Hematopoietic multipotent progenitor cell treated with erythropoietin and hydrocortisone succinate and interleukin-3 and kit ligand, for 15 days (in vitro differentiated cells): ENCODE data around the gene KCNQ5.
"Not testable (repeated sequence)": the region's sequence is repeated elsewhere in the genome, so short reads cannot be mapped to it uniquely, and the experiment has no call there.

ENCODE experiments used
- DNase-seq: peaks from one replicate; pipeline ENCODE4 v3.0.0-alpha.2; 2015; ENCODE audit warnings: low spot score

KCNQ5 gene

DNA sequence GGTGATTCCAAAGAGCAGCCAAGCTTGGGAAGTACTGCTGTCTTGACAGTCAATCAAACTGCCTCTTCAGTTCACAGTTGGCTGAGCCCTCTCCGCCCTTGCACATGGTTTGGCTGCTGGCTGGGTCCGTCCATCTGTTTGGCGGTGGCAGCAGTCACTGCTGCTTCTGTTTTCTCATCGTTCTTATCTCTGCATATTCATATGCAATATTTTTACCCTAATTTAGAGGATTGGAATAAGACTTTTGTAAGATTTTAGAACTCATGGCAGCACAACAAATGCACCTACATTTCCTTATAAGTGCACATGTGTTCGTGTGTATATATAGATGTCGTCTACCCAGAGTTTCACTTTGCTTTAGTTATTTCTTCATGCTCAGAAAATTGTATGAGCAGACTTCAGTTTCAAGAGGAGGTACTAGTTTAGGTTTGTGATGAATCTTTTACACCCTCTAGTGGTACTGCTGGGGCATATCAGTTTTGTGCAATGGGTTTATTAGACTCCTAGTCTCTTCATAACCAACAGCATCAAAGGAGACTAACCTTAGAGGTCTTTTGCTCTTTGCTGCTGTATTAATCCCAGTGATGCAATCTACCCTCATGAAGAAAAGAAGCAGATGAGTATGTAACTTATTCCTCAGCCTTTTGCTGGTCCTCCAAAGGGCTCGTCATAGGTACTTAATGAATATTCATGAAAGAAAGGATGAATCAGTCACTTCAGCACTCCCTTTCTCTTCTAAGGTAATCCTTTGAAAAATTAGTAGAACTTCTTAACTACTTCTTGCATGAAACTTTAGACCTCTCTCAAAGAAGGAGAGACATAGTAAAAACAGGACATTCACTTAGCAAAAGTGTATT is 559.1 kb downstream of the KCNQ5 start:
- peak; percentile 6 for DNase-seq

DNA sequence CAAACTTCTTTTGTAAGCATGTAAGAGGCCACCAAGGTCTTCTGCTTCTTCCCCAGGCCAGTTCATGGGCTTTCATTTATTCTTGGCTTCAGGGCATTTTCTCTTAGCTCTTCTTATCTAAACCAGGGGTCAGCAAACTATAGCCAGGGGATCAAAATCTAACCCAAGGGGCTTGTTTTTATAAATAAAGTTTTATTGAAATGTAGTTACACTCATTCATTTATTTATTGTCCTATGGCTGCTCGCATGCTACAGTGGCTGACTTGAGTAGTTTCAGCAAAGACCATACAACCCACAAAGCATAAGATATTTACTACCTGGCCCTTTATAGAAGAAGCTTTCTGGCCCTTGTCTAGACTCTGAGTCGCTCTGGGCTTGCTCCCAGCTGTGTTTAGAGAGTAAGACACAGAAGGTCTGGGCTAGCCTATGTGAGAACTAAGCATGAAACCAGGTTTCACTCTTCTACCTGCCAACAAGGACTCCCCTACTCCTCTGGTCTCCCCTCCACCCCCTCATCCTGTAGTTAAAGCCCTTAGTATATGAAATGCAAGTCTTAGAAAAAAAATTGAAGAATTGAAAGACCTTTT is 560.2 kb downstream of the KCNQ5 start:
- no peak for DNase-seq

DNA sequence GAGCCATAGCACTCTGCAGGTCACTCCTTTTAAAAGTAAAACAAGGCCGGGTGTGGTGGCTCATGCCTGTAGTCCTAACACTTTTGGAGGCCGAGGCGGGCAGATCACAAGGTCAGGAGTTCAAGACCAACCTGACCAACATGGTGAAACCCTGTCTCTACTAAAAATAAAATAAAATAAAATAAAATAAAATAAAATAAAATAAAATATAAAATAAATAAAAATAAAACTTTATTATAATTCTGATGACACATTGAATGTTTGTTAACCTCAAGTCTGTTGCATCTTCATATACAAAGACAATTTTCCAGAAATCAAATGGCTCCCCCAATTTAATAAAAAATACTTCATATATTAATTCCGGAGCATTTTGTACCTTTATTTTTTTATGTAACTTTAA is 571.4 kb downstream of the KCNQ5 start:
- DNase-seq: not testable (repeated sequence)

DNA sequence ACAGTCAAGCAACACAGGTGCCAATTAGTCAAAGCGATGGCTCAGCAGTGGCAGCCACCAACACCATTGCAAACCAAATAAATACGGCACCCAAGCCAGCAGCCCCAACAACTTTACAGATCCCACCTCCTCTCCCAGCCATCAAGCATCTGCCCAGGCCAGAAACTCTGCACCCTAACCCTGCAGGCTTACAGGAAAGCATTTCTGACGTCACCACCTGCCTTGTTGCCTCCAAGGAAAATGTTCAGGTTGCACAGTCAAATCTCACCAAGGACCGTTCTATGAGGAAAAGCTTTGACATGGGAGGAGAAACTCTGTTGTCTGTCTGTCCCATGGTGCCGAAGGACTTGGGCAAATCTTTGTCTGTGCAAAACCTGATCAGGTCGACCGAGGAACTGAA is 572.9 kb downstream of the KCNQ5 start:
- DNase-seq: no peak

DNA sequence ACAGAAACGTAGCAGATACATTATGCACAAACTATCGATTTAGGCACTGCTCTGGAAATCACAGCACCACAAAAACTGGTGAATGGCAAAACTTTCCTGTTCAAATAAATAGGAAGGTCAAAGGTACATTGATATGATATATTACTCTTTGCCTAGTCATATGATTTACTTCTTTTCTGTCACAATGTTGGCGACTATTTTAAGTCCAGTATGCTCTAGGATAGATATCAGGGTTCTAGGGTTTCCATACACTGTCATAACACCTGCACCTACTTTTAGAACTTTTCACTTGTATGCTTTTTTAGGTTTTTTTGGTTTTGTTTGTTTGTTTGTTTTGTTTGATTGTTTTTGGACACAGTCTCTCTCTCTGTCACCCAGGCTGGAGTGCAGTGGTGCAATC is 578.4 kb downstream of the KCNQ5 start:
- DNase-seq: no peak

DNA sequence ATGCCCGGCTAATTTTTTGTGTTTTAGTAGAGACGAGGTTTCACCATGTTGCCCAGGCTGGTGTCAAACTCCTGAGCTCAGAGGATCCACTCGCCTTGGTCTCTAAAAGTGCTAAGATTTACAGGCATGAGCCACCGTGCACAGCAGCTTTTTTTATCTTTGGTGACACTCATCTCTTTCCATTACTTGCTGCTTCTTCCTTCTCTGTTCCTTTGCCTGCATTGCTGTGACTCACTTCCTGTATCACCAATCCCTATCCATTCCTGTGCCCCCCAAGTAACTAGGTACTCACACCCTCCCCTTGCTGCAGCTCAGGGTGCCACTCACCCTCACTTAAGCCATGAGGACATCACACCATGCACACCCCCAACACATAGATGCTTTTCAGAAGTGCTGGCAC is 578.9 kb downstream of the KCNQ5 start:
- DNase-seq: no peak

DNA sequence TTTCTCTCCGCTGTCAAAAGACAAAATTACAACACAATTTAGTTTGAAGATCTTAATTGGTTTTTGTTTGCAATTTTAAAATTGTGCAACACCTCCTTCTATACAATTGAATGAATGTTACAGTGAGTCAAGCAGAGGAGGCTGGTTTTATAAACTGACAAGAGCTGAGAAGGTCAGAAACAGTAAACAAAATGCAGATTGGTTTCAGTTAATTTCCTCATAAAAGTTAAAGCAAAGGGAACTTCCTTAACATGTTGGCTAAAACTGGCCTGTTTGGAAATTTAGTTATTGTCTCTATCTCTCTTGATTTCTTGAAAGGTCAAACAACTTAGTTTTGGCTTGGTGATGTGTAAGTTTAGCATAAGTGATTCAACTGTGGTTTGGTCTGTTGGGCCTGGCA is 581.2 kb downstream of the KCNQ5 start:
- DNase-seq: no peak

DNA sequence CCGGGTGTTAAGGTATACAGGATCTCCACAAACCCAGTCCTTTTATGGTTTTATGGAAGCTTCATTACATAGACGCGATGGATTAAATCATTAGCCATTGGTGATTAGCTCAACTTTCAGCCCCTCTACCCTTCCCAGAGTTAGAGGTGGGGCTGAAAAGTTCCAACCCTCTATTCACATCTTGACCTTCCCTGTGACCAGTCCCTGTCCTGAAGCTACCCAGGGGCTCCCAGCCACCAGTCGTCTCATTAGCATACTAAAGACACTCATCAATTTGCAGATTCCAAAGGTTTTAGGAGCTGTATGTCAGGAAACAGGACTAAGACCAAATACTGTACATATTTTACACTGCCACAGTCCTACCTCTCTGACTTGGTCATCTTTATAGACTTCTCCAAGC is 582.4 kb downstream of the KCNQ5 start:
- DNase-seq: no peak

DNA sequence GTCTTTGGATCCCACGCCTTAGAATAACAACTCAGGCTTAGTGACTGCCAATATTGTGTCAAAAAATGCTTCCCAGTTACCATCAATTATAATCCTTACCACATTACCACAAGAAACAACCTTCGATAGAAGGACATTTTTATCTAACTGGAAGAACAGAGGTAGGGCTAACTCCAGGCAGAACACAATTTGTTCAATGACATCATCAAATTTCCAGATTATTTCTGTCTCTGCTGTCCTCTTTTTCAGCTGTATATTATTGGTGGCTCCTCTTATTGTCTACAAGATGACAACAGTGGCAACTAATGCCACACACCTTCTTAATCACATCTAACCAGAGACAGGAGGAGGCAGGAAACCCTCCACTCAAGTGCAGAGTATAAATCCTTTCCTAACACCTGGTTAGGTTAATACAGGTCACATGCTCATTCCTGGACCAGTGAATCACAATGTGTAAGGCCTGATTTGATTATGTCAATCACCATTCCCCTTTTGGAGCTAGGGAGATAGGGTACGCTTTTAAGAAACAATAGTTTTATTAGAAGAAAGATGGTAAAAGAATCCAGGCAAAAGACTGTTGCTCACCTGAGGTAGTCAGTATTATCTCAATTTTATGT is 585.5 kb downstream of the KCNQ5 start:
- no peak for DNase-seq

DNA sequence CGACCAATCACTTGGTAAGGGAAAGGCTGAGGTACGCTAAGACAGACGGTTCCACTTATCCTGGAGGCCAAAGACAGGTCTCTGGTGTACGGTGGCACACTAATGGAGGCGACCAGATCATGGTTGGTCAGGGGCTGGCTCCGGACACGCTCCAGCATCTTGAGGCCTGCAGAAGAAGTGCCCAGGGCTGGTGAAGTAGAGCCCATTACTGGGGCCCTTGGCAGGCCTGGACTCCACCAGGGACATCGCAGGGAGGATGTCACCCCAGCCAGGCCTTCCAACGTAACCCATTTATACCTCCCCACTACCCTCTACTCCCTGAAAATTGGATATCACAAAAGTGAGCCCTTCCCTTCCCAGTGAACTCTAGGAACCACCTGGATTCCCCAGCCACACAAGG is 587.3 kb downstream of the KCNQ5 start:
- no peak for DNase-seq

DNA sequence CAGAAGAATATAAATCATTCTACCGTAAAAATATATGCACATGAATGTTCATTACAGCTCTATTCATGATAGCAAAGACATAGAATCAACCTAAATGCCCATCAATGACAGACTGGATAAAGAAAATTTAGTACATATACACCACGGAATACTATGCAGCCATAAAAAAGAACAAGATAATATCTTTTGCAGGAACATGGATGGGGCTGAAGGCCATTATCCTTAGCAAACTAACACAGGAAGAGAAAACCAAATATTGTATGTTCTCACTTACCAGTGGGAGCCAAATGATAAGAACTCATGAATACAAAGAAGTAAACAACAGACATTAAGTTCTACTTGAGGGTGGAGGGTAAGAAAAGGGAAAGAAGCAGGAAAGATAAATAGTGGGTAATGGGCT is 595.0 kb downstream of the KCNQ5 start:
- DNase-seq: no peak

DNA sequence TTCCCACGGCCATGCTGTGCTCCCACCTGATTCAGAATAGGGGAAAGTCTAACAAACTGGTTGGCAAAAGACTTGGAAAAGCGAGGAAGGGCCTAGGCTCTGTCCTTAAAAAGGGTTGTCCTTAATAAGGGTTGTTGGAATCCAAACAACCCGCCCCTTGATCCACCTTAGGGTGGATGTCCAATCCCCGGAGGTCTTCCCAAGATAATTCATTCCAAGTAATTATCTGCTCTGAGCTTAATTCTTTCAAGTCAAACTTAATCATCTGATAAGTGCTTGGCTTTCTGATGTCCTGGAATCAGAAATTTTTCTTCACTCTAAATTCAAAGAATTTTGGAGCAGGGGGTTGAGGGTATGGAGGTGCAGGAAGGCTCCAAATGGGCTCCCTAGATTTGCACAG is 603.5 kb downstream of the KCNQ5 start, which contains the start of gene KHDC1L:
Gene KHDC1L (minus strand): TSS at position 101 of the 400 bp plus-strand sequence. CDS start 88 bp downstream, at position 13.
- no peak for DNase-seq

DNA sequence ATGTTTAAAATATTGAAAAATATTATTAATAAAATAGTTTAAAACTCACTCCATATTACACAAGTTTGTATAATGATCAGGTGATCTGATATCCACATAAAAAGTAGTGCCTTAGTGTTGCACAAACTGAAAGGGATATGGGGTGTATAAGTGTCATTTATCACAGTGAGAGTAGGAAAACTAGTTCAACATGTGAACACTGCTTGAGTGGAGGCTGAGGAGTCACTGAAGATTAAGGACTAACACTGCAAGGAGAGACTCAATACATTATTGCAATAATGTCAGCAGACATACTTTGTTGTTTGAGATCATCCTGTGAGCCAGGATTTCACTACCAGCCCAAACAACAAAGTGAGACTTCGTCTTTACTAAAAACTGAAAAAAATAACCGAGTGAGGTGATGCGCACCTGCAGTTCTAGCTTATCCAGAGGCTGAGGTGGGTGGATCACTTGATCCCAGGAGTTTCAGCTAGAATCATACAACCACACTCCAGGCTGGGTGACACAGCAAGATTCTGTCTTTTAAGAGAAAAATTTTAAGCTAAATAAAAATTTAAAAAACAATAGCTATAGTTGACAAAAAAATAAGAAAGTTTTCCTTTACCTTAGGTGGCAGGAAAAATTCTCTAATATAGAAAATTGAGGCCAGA is 605.9 kb downstream of the KCNQ5 start:
- no peak for DNase-seq

DNA sequence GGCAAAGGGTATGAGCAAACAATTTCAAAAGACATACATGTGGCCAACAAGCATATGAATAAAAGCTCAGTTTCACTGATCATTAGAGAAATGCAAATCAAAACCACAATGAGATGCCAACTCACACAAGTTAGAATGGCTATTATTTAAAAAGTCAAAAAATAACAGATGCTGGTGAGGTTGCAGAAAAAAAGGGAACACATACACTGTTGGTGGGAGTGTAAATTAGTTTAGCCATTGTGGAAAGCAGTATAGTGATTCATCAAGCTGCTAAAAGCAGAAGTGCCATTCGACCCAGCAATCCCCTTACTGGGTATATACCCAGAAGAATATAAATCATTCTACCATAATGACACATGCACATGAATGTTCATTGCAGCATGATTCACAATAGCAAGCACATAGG is 610.1 kb downstream of the KCNQ5 start:
- DNase-seq: no peak

DNA sequence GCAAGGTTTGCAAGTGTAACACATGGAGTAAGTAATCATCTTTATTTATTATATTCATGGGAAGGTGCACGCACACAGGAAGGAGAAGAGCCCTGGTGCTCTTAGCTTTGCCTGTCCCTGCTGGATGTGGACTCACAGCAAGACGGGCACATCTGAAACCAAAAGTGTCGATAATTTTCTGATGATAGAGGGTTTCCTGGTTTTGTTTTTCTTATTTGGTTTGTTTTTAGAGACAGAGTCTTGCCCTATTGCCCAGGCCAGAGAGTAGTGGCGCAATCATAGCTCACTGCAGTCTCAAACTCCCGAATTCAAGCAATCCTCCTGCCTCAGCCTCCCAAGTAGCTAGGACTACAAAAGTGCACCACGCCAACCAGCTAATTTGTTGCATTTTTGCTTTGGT is 611.2 kb downstream of the KCNQ5 start:
- no peak for DNase-seq

DNA sequence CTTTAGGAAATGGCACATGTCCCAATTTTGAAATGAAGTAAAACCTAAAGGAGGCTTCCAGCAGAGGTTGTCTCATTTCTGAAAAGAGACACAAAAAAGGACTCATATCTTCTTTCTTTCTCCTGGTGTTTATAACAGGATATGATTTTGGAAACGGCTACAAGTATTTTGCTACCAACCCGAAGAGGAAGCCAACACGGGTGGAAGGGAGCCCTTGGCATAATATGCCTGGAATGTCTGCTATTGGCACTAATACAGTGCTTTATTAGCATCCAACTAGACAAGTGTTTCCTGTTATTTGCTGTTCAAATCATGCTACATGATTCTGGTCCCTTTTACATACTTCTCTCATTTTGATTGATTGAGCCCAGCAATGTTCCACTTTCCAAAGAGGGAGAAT is 612.1 kb downstream of the KCNQ5 start:
- not testable (repeated sequence) for DNase-seq

DNA sequence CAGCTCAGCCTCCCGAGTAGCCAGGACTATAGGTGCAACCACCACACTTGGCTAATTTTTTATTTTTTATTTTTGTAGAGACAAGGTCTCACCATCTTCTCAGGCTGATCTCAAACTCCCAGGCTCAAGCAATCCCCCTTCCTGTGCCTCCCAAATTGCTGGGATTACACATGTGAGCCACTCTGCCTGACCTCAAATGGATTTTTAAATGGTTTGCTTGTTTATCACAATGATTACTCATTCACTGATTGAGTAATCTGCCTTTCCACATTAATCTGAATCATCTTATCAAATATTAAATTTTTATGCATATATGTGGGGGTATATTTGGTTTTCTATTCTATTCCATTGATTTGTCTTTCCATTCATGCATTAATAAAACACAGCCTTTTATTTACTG is 612.9 kb downstream of the KCNQ5 start:
- DNase-seq: no peak

DNA sequence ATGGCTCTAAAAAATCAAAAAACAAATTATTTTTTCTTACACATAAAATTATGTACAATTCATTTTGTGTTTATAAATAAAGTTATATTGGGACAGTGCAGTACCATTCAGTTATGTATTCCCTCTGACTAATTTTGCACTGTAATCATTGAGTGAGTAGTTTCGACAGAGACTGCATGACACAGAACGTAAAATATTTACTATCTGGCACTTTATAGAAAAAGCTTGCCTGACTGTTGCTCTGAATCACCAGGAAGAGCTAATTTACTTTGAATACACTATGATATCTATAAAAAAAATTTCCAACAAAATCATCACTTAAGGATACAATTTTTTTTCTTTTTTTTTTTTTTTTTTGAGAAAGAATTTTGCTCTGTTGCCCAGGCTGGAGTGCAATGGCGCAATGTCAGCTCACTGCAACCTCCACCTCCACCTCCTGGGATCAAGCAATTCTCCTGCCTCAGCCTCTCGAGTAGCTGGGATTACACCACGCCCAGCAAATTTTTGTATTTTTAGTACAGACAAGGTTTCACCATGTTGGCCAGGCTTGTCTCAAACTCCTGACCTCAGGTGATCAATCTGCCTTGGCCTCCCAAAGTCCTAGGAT is 614.4 kb downstream of the KCNQ5 start:
- DNase-seq: no peak

DNA sequence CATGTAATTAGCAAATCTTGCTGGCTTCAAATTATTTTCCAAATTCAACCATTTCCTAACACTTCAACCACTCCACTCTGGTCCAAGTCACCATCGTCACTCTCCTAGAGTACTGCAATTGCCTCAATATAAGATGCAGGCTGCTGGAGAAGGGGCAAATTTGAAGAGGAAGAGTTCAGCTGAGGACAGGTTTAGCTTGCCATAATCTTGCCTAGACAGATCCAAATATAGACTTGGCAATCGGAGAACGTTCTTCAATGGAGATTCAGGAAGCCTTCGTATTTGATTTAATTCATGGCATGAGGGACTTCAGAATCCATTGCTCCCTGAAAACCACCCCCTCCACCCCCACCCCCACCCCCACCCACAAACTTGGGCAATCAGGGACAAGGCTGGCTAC is 618.9 kb downstream of the KCNQ5 start:
- no peak for DNase-seq

DNA sequence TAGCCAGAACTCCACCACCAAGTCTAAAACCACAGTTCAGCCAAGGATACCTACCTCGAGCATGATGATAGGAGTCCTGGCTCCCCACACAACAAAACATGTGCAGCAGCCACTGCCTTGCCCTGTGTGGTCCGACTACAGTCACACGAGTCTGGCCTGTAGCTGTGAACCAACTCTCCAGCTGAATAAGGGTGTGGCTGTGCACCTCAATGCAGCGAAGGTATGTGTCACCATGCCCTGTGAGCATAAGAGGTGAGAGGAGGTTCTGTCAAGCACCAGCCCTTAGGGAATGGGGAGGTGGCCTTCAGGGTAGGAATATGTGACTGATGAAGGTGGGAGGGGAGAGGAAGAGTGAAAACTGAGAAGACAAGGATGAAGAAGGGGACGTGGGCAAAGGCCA is 620.1 kb downstream of the KCNQ5 start:
- DNase-seq: no peak
